WTC11 (cell line): Measurements from ENCODE around the gene SEMA3C.

Experiments
- ELF4 ChIP-seq: sonication (generic); formaldehyde crosslinking; IDR thresholded peaks from 2 replicates; pipeline ENCODE4 v1.8.1; 2022; ENCODE audit warnings: low read depth, mild to moderate bottlenecking, moderate library complexity, missing genetic modification reagents
- TF ChIP-seq, protein P1 (sequence below): fragments of 200-600 bp; IDR thresholded peaks from 2 replicates; pipeline ENCODE4 v1.8.0; 2022; ENCODE audit warnings: antibody characterized with exemption

DNA sequence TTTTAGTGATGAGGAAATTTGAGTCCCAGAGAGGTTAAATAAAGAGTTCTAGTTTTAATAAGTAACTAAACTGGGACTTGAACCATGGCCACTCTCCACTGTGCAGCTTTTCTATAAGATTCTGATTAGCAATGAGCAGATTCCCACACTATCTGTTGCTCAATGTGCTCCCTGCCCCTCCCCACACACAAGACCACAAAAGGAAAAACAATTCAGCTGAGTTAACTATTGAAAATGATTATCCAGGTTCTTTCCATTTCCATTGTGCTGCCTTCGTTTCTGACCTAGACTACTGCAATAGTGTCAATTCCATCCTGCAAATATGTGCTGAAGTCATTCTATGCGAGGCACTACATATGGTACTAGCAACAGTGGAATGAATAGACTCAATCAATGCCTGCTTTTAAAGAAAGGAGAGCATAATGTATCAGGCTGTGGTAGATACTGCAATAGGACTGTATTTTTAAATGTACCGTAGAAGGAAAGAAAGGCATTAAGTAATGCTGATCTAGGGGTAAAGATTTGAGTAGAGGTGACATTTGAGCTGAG lies 97.0 kb downstream of the SEMA3C start:
- TF ChIP-seq, protein P1, sequence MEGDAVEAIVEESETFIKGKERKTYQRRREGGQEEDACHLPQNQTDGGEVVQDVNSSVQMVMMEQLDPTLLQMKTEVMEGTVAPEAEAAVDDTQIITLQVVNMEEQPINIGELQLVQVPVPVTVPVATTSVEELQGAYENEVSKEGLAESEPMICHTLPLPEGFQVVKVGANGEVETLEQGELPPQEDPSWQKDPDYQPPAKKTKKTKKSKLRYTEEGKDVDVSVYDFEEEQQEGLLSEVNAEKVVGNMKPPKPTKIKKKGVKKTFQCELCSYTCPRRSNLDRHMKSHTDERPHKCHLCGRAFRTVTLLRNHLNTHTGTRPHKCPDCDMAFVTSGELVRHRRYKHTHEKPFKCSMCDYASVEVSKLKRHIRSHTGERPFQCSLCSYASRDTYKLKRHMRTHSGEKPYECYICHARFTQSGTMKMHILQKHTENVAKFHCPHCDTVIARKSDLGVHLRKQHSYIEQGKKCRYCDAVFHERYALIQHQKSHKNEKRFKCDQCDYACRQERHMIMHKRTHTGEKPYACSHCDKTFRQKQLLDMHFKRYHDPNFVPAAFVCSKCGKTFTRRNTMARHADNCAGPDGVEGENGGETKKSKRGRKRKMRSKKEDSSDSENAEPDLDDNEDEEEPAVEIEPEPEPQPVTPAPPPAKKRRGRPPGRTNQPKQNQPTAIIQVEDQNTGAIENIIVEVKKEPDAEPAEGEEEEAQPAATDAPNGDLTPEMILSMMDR = no peak
- no peak for TF ChIP-seq ELF4 (CRISPR knock-in tag)
